HTERT RPE-1 (cell line): Measurements from ENCODE around the gene EPGN.

Source experiments
- in situ Hi-C: fragments of 300-500 bp; cut with MboI; formaldehyde crosslinking; loops from 4 replicates; pipeline ENCODE4 v1.14.3; 2020; ENCODE audit warnings: low sequenced_read_pairs

EPGN gene

GRCh38 chr4:74307170-74307569, 1.1 kb upstream of the EPGN start:
- in situ Hi-C loops = loop anchor here (25.0 kb wide), 1 partner anchor 120 kb away; no protein-coding TSS in a partner anchor

GRCh38 chr4:74309223-74309622, 953 bp downstream of the EPGN start:
- in situ Hi-C loops = loop anchor here (25.0 kb wide), 1 partner anchor 122 kb away; no protein-coding TSS in a partner anchor

- in situ Hi-C loops = loop anchor here (25.0 kb wide), 1 partner anchor 125 kb away; no protein-coding TSS in a partner anchor
These were observed 3.5 kb downstream of the EPGN start for GRCh38 chr4:74311696-74312313.

GRCh38 chr4:74314329-74314728, 6.1 kb downstream of the EPGN start:
- in situ Hi-C loops = loop anchor here (25.0 kb wide), 1 partner anchor 127 kb away; no protein-coding TSS in a partner anchor

- in situ Hi-C loops = loop anchor here (25.0 kb wide), 1 partner anchor 128 kb away; no protein-coding TSS in a partner anchor
These were observed 6.7 kb downstream of the EPGN start for GRCh38 chr4:74314944-74315343.

- in situ Hi-C loops = loop anchor here (25.0 kb wide), 1 partner anchor 128 kb away; no protein-coding TSS in a partner anchor
These were observed 7.1 kb downstream of the EPGN start for GRCh38 chr4:74315376-74315775.

GRCh38 chr4:74316397-74316796, 8.1 kb downstream of the EPGN start:
- in situ Hi-C loops = loop anchor here (25.0 kb wide), 1 partner anchor 129 kb away; no protein-coding TSS in a partner anchor

- in situ Hi-C loops = loop anchor here (25.0 kb wide), 1 partner anchor 130 kb away; no protein-coding TSS in a partner anchor
These were observed 9.5 kb downstream of the EPGN start for GRCh38 chr4:74317616-74318246.

GRCh38 chr4:74318276-74318675, 10.0 kb downstream of the EPGN start:
- in situ Hi-C loops = loop anchor here (25.0 kb wide), 1 partner anchor 131 kb away; no protein-coding TSS in a partner anchor

GRCh38 chr4:74319470-74319869, 11.2 kb downstream of the EPGN start:
- in situ Hi-C loops = loop anchor here (25.0 kb wide), 1 partner anchor 132 kb away; no protein-coding TSS in a partner anchor

- in situ Hi-C loops = loop anchor here (25.0 kb wide), 1 partner anchor 133 kb away; no protein-coding TSS in a partner anchor
These were observed 12.4 kb downstream of the EPGN start for GRCh38 chr4:74320559-74321118.

- in situ Hi-C loops = loop anchor here (25.0 kb wide), 1 partner anchor 135 kb away; no protein-coding TSS in a partner anchor
These were observed 14.0 kb downstream of the EPGN start for GRCh38 chr4:74322301-74322700.

- in situ Hi-C loops = loop anchor here (25.0 kb wide), 1 partner anchor 136 kb away; no protein-coding TSS in a partner anchor
These were observed 15.4 kb downstream of the EPGN start for GRCh38 chr4:74323663-74324062.

GRCh38 chr4:74324262-74324661, 16.0 kb downstream of the EPGN start:
- in situ Hi-C loops = loop anchor here (25.0 kb wide), 1 partner anchor 137 kb away; no protein-coding TSS in a partner anchor

GRCh38 chr4:74325886-74326285, 17.6 kb downstream of the EPGN start:
- in situ Hi-C loops = no loop called here

- in situ Hi-C loops = no loop called here
These were observed 19.5 kb downstream of the EPGN start for GRCh38 chr4:74327762-74328161.

GRCh38 chr4:74328501-74328900, 20.2 kb downstream of the EPGN start:
- in situ Hi-C loops = no loop called here

- in situ Hi-C loops = no loop called here
These were observed 21.0 kb downstream of the EPGN start for GRCh38 chr4:74329307-74329706.

- in situ Hi-C loops = no loop called here
These were observed 22.1 kb downstream of the EPGN start for GRCh38 chr4:74330295-74330750.

GRCh38 chr4:74331252-74331651, 23.0 kb downstream of the EPGN start:
- in situ Hi-C loops = no loop called here

- in situ Hi-C loops = no loop called here
These were observed 23.7 kb downstream of the EPGN start for GRCh38 chr4:74331944-74332343.
